GM04504 (cell line): Measurements from ENCODE around the gene FAM219B.
A peak's percentile ranks its signal among the peaks of the same experiment; 100 is the strongest.

ENCODE experiments used
- DNase-seq: peaks from one replicate; pipeline ENCODE4 v3.0.0-alpha.2; 2012; ENCODE audit warnings: low read depth

The FAM219B gene

DNA sequence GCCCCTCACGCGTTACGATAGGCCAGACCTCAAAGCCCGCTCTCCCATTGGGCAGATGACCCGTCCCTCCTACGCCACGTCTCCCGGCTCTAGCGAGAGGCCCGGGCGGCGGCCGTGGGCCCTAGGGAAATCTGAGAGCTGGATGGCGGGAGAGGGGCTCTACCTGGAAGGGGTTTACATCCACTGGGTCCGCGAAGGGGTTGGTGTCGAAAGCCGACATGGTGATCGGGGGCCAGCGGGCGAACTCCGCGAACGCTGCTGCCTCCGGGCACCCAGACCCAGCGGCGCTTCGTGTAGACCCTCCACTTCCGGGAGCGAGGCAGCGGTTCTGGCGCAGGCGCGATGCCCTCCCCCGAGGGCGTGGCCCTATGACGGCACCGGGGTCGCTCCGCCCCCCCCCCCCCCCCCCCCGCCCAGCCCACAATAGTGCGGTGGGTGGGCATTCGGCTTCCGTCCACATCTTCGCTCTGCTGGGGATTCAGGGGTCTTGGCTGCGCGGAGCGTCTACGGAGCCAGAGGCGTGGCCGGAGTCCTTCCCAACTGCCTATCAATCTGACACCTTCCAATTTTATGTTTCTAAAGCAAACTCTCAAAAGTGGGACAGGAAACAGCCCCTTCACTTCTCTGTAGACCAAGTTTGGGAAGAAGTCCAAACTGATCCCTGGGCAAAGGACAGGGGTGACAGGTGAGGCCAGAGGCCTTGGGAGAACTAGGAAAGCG is 33.5 kb downstream of the FAM219B start, which contains the start of gene SCAMP2:
Gene SCAMP2 (minus strand): TSS at position 330 of the 720 bp plus-strand sequence. CDS start 110 bp downstream, at position 220.
- peak; percentile 92 for DNase-seq

DNA sequence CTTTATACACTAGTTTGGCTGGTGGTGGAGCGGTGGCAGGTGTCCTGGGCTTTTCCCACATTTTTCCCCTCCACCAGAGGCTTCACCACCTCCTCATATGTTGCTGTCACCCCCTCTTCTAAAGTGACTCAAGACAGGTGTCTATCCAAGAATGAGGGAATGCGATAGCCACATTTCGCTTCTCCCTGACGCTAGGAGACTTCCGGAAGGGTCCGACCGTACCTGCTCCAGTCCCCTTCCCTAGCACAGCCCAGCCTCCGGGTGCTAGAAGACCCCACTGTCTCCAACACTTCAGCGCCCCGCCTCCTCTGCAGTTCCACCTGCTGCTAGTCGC is 34.0 kb downstream of the FAM219B start:
- no peak for DNase-seq

DNA sequence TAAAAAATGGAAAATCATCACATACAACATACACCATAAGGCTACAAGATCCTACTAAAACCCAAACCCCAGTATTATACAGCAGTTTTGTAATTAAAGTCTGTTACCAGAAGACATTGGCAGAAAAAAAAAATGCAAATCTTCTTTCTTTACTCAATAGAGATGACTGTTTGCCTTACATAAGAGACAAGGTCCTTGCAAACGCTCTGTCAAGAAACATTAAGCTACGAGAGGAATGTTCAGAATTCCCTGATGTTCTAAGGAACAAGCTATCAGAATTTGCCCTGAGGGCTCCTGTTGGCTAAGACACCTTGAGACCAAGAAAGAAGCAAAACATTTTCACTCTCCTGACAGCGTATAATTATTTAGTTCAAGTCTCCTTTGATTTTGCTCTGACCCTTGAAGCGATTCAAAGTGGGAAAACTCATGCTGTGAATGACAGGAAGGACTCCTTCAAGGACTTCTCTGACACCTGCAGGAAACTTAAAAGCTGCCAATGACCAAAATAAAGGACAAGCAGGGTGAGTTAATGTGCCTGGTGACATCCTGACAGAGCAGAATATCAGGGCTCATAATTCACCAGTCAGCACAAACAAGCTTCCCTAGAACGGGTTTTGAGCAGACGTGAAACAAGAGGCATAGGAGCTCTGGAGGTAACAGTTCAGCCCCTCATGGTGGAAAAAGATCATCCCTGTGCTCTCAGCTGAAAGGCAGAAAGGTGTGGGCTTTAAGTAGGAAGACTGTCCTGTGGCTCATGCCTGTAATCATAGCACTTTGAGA is 36.0 kb downstream of the FAM219B start:
- DNase-seq: no peak

DNA sequence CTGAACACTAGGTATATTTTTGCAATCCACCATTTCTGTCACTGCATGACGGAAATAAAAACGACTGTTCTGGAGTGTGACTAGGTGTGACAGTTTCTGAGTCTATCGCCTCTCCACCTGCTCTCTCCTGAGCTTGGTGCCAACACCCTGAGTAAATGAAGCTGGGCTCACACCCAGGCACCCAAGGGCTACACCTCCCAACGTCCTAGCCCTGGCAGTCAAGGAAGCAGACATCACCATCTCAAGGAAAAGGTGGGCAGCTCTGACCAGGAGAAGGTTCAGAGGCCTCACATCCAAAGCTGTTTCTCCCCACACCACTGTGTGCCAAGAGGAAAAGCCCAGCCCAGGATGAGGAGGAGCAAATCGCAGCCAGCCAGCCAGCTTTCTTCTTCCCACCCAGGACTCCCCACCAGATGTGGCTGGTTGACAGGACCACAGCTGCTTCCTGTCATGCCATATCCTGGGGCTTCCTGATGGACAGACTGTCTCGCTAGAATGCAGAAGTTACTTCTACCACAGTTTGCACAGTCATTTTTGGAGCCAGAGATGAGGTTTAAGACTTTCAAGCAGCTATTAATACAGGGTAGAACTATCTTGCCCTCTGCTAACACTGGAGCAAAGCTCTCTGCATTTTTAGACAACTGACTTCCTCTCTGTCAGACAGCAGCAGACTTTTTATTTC is 36.8 kb downstream of the FAM219B start:
- DNase-seq: no peak

DNA sequence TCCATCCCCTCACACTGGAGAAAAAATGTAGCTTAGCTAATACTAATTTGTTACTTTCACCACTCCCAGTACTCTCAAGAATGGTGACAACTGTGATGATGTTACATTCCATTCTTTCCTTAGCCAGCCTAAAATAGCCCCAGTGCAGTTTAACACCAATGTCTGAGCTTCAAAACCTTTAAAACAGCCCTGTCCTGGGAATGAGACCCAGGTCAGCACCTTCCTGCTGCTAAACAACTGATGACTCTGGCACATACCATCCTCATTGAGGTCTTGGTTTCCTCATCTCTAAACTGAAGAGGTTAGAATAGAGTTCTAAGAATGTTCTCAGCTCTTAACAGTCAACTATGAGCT is 37.3 kb downstream of the FAM219B start:
- no peak for DNase-seq

DNA sequence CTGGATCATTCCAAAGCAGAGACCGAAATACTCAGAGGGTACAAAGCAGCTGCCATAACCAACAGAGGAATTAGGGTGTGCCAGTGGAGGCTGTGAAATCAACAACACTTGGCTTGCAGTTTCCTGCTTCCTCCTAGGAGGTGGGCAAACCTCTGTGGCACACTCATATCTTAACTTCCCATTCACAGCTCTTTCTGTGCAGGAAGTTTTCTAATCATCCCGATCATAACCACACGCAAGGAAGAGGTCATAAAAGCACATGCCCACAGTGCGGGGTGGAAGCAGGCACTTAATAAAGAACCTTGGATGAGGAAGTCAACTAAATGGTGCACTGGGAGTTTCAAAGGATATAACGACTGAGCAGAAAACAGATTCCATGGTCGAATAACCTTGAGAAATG is 38.6 kb downstream of the FAM219B start:
- DNase-seq: no peak

DNA sequence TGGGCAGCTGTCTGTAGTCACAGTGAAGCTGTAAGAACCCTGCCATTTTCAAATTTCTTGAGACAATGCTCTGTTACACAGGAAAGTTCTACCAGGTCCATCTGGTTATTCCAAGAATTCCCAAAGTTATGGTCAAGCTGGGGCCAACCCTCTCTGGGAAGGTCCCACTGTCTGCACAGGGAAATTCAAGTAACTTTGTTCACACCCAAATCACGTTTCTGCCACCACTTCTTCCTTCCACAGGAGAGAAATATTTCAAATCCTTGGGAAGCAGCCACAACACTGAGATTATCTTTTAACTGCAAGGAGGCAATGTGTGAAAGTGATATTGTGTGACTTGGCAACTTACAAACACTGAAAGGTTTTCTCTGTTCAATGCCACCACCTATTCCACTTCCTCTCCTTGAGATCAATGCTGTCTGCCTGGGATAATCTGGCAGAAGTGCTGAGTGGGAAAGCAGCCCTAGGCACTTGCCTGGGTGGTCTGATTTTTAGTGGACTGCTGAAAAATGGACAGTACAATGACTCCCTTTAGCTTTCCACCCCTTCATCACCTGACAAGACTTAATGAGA is 39.1 kb downstream of the FAM219B start:
- no peak for DNase-seq

DNA sequence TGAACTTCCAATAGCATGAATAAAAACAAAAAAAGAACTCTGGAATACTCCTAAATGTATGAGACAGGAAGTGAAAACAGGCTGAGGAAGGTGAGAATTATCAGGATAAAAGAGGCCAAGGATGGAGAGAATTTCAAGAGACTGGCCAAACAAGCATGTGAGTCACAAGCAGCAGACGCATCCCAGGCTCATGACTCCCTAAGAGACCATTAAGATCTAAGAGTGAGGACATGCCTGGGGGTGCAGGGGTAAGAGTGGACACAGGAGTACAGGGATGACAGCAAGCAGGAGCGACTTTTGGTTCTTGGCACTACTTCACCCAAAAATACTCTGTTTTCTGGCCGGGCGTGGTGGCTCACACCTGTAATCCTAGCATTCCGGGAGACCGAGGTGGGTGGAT is 40.6 kb downstream of the FAM219B start:
- peak; percentile 34 for DNase-seq

DNA sequence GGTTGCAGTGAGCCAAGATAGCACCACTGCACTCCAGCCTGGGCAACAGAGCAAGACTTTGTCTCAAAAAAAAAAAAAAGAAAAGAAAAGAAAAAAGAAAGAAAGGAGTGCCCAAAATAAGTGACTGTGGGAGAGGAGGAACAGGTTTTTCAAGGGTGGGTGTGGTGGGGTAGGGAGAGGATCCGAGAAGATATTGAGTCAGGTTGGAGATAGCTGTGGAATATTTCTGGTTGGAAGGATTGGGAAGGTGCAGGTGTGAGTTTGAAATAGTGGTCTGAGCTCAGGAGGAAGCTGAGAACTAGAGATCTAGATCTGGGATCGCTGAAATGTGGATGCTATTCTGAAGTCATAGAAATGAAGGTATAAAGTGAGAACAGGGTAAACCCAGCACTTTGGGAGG is 41.3 kb downstream of the FAM219B start:
- no peak for DNase-seq

DNA sequence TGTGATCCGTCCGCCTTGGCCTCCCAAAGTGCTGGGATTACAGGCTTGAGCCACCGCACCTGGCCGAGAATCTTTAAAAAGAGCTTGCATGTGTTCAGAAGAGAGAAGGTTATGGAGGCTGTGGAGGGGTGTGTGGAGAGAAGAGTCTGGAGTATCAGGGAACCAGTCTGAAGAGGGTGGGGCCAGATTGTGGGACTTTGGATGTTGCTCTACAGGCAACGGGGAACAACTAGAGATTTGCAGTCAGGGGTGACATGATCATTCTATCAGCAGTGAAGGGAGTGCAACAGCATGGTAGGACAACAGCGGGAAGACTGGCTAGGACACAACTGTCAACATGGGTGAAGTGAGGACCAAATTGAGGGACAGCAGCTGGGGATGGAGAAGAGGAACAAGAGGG is 42.4 kb downstream of the FAM219B start:
- no peak for DNase-seq

DNA sequence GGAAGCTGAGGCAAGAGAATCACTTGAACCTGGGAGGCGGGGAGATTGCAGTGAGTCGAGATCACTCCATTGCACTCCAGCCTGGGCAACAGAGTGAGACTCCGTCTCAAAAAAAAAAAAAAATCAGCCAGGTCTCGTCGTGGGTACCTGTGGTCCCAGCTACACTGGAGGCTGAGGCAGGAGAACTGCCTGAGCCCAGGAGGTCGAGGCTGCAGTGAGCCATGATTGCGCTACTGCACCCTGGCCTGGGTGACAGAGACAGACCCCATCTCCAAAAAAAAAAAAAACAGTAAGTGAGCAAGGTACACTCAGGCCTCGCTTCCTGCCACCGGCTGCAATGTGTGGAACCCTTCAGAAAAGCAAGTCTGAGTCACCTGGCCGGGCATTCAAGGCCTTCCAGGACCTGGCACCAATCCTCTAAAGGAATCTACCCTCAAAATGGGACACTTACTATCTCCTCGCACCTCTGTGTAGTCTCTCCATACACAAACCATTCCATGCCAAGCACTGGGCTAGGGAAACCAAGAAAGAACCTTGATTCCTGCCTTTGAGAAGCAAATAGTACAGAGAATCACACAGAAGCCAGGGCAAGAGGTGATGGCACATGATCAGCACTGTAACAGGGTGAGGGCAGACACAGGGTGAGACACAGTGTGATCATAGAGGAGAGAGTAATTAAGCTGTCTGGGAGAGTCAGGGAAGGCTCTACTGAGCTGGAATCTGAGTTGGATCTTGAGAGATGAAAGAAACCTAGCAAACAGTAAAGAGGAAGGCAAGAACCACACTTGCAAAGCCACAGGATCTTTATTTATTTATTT is 43.2 kb downstream of the FAM219B start:
- DNase-seq: no peak

DNA sequence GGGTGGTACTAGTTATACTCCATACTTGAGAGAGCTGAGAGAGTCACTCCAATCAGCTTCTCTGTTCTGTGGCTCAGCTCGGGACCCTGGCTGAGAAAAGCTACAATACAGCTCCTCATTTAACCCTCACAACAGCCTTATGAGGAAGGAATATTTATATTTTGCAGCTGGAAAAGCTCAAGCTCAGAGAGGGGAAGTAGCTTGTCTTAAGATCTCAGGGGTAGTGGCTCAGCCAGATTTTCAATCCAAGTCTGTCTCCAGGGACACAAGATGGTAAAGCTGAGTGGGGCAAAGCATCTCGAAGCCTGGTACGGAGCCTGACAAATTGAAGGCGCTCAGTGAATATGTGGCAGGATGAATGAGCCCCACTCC is 48.3 kb downstream of the FAM219B start:
- no peak for DNase-seq

DNA sequence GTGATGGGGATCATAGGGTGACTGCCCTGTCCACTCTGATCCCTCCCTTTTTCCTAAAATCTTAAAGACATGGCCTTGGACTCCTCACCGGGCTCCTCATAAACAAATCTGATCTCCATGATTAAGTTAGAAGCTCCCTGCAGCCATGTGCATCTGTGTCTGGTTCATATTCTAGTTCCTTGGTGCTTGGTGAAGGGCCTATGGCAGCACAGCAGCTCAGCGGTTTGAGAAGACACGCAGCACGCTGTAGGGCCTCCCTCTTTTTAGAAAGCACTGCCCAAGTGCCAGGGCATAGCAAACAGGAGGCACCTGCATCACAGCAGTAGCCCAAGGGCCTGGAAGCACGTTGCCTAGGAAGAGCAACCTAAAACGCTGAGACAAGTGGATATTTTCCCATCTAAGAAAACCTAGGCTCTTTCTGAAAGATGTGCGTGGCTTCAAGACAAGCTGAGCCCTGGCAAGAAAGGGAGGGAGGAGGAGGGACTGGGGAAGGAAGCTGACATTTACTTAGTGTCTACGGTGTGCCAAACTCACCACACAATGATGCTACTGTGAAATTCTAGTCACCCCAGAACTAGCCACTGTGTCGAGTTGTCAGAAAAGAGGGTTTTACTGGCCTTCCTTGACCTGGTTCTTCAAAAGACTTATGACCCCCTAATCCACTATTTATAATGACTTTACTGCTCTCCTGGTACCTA is 48.8 kb downstream of the FAM219B start:
- no peak for DNase-seq

DNA sequence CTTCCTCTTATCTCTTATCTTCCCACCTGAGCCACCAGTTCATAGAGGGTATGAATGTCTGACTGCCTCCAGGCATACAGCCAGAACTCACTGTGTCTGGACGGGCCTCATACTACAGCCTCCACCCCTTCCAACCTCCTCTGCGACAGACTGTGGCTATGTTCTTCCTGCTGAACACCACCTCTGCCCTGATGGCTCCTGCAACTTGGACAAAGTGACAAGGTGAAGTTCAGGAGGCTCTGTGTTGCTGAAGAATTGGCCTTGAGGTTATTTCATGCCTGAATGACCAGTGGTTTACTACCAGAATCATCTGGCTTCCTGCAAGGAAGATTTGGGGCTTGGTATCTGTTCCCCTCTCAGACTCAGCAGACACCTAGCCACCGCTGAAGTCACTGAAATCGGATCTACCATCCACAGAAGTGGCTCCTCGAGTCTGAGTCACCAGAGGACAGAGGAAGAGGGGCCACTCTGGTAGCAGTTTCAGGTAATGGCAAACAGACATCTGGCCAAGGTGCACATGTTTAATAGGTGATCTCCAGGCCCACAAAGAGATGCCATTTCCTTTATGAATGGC is 49.5 kb downstream of the FAM219B start:
- no peak for DNase-seq

DNA sequence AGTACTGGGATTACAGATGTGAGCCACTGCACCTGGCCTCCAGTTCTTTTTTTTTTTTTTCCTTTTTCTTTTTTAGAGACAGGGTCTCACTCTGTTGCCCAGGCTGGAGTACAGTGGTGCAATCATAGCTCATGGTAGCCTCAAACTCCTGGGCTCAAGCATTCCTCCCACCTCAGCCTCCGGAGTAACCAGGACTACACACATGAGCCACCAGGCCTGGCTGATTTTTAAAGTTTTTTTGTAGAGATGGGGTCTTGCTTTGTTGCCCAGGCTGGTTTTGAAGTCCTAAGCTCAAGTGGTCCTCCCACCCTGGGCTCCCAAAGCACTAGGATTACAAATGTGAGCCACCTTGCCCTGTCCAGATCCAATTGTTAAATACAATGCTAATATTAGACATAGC is 50.1 kb downstream of the FAM219B start:
- DNase-seq: no peak

DNA sequence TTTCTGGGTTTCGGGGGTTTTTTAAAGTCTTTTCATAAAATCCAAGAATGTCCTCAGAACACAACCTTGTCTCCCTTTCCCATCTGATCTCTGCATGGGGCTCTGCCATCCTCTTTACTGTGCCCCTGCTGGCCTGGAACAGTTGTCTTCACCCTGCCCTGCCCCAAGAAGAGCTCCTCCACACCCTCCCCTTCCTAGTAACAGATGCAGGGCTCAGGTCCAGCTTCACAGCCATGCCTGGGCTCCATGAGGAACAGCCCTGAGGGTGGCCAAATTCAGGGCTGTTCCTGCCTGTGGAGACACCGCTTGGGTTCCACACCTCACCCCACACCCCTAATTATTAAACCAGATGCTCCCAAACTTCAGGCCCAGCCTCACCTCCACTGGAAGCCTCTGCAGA is 50.8 kb downstream of the FAM219B start:
- no peak for DNase-seq

DNA sequence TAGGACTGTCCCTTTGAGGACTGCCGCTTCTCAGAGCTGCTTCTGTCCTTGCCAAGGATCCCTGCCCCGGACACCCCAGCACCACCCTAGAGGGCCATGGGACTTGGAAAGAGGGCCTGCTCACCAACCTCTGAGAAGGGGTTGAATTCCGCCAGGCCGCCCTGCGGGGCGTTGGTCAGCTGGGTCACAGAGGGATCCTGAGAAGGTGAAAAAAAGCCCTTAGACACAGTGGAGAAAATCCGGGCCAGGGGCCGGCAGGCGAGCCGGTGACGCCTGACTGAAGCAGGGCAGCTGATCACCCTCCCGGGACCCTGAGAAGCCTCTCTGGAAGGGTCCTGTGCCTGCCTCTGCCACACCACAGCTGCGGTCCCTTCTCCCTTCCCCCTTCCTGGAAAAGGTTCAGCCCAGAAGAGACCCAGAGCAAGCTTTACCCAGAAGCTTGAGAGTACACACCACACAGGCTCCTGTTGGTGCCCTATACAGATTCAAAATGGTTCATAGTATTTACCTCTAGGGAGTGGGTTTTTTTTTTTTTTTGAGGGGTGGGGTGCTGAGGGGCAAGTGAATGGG is 52.1 kb downstream of the FAM219B start:
- DNase-seq: no peak

DNA sequence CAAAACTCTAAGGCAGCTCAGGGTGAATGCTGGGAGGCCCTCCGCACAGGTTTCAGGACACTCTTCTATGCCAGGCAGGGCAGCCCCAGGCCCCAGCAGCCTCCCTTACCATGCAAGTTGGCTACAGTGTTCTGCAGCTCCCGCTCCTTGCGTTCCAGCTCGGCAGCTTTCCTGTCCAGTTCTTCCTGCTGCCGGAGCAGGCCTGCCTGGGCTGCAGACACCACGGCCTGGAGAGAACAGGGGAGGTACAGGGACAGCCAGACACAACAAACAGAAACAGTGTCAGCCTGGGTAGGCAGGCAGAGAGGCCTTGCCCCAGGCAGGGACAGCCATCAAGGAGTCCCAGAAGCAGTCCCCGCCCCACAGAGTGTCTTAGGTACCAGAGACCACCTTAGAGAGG is 54.7 kb downstream of the FAM219B start:
- no peak for DNase-seq

DNA sequence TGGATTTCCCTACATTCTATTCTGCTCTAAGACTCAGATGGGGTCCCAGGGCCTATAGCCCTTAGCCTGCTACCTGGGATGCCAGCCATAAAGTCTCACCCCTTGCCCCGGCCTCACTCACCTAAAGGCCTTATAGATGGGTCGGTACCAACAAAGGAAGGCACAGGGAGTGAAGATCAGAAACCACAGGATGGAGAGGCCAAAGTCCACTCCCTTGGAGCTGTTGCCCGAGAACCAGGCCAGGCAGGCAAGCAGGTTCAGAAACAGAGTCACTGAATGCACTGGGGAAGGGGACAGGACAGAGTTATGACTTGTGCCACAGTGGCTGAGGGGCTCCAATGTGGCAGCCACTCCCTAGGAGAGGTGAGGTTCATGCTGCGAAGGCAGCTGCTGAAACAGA is 56.3 kb downstream of the FAM219B start:
- DNase-seq: no peak
